Kidney capillary endothelial cell (primary cell): ENCODE results near the gene RCBTB1.

Source experiments
- DNase-seq: peaks from one replicate; pipeline ENCODE4 v3.0.0-alpha.2; 2018; ENCODE audit warnings: low spot score

RCBTB1 gene

GRCh38 chr13:49559006-49559405 lies 26.4 kb downstream of the RCBTB1 start:
- DNase-seq = no peak

- DNase-seq = no peak
Measured at GRCh38 chr13:49554387-49554786, 31.0 kb downstream of the RCBTB1 start.

GRCh38 chr13:49553888-49554287 lies 31.5 kb downstream of the RCBTB1 start:
- DNase-seq = no peak

- no peak for DNase-seq
Measured at GRCh38 chr13:49550942-49551644, 34.3 kb downstream of the RCBTB1 start.

- no peak for DNase-seq
Measured at GRCh38 chr13:49549289-49549688, 36.1 kb downstream of the RCBTB1 start.

- no peak for DNase-seq
Measured at GRCh38 chr13:49546561-49546960, 38.8 kb downstream of the RCBTB1 start.

- DNase-seq = no peak
Measured at GRCh38 chr13:49545661-49546060, 39.7 kb downstream of the RCBTB1 start.

GRCh38 chr13:49543656-49544055 lies 41.7 kb downstream of the RCBTB1 start:
- DNase-seq = no peak

GRCh38 chr13:49540552-49540951 lies 44.8 kb downstream of the RCBTB1 start:
- DNase-seq = peak; percentile 34

- DNase-seq = no peak
Measured at GRCh38 chr13:49539746-49540145, 45.6 kb downstream of the RCBTB1 start.

- peak; percentile 10 for DNase-seq
Measured at GRCh38 chr13:49539313-49539712, 46.0 kb downstream of the RCBTB1 start.

GRCh38 chr13:49538404-49538803 lies 47.0 kb downstream of the RCBTB1 start:
- no peak for DNase-seq

GRCh38 chr13:49536144-49536873 lies 49.0 kb downstream of the RCBTB1 start:
- DNase-seq = no peak

GRCh38 chr13:49533591-49534269 lies 51.6 kb downstream of the RCBTB1 start:
- no peak for DNase-seq

- no peak for DNase-seq
Measured at GRCh38 chr13:49533011-49533410, 52.3 kb downstream of the RCBTB1 start.

- no peak for DNase-seq
Measured at GRCh38 chr13:49532593-49532992, 52.8 kb downstream of the RCBTB1 start.

GRCh38 chr13:49530457-49530856 lies 54.9 kb downstream of the RCBTB1 start:
- DNase-seq = no peak

GRCh38 chr13:49528161-49528560 lies 57.2 kb downstream of the RCBTB1 start:
- no peak for DNase-seq

- no peak for DNase-seq
Measured at GRCh38 chr13:49527123-49527522, 58.2 kb downstream of the RCBTB1 start.

GRCh38 chr13:49524740-49525501 lies 60.4 kb downstream of the RCBTB1 start:
- no peak for DNase-seq

GRCh38 chr13:49521224-49521623 lies 64.1 kb downstream of the RCBTB1 start:
- no peak for DNase-seq

GRCh38 chr13:49517461-49517860 lies 67.9 kb downstream of the RCBTB1 start:
- no peak for DNase-seq
